ENCODE data around the gene NKD1.

DNA sequence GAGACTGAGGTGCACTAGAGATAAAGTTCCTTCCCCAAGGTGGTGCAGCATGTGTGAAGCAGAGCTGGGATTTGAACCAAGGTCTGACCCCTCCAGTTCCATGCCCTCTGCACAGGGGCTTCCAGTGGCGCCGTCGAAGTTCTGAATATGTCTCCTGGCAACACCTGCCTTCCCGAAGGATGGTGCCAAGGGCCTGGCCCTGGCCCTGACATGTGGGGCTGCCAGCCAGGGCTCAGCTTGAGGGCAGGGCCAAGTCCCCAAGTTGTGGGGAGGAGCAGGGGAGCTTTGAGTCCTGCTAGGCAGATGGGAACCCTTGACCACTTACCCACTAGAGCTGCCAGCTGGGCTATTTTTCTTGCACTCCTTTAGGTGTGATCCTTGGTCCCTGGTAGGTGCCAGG, 56.4 kb downstream of the NKD1 start:
- TF ChIP-seq, protein P1, sequence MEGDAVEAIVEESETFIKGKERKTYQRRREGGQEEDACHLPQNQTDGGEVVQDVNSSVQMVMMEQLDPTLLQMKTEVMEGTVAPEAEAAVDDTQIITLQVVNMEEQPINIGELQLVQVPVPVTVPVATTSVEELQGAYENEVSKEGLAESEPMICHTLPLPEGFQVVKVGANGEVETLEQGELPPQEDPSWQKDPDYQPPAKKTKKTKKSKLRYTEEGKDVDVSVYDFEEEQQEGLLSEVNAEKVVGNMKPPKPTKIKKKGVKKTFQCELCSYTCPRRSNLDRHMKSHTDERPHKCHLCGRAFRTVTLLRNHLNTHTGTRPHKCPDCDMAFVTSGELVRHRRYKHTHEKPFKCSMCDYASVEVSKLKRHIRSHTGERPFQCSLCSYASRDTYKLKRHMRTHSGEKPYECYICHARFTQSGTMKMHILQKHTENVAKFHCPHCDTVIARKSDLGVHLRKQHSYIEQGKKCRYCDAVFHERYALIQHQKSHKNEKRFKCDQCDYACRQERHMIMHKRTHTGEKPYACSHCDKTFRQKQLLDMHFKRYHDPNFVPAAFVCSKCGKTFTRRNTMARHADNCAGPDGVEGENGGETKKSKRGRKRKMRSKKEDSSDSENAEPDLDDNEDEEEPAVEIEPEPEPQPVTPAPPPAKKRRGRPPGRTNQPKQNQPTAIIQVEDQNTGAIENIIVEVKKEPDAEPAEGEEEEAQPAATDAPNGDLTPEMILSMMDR (IDR thresholded peaks at IDR 0.05), result no peak
- TF ChIP-seq POLR2AphosphoS5 (IDR thresholded peaks at IDR 0.05) (peak in 2 of 4 donors; percentile 4 to 12), EP300 (IDR thresholded peaks at IDR 0.05) (no peak)

All from sigmoid colon (tissue), 4 donors.